ENCODE results near the gene TRIM72. TPM values are rescaled to one million over a fixed set of nuclear protein-coding genes. Genes with fewer than 3 reads are reported as not detected.

The TRIM72 gene
- polyA plus RNA-seq, 3 donors, result 0.04 TPM; not detected in 2

DNA sequence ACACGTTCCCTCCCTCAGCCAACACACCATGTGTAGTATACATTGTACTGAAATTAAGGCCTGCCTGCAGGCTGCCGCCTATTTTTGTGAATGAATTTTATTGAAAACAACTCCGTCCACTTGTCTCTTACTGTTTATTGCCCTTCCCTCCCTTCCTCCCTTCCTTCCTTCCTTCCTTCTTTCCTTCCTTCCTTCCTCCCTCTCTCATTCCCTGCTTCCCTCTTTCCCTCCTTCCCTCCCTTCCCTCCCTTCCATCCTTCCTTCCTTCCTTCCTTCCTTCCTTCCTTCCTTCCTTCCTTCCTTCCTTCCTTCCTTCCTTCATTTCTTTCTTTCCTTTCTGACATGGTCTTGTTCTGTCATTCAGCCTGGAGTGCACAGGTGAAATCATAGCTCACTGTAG is 48.2 kb downstream of the TRIM72 start:
- peaks cover 0 to 4% (median 0%) of the 10 kb centered on the region in 7 donors for H3K9me3 Mint-ChIP-seq
- 33% methylated on average over 1 of the region's 3 CpGs for WGBS (ENCODE audit: insufficient coverage)
- H3K27ac Mint-ChIP-seq, result peak overlapping the region in 3 of 7 donors; percentile 55 to 82 (median 69)
- Histone ChIP-seq H3K9me3 (replicated peaks in 1 of 2; ENCODE audit: control insufficient read depth in 1 of 2, insufficient read depth in 1 of 2, low read length in 2 of 2) (no peaks in the 10 kb centered on the region), H3K27ac (ENCODE audit: low read depth in 1 of 2, low read length in 2 of 2) (no peak overlapping the region), H3K4me2 (replicated peaks; ENCODE audit: extremely low read depth, low read length, poor library complexity, severe bottlenecking) (peak overlapping the region; percentile 85), H3K4me3 (replicated peaks in 1 of 3; ENCODE audit: low read depth in 2 of 3, low read length in 3 of 3) (peak overlapping the region in 1 of 3 experiments; percentile 98), H3K9ac (ENCODE audit: insufficient read depth, low read length, poor library complexity, severe bottlenecking) (no peak overlapping the region), H4K20me1 (ENCODE audit: insufficient read depth, low read length) (peaks cover 70% of the 10 kb centered on the region), H3K4me1 (ENCODE audit: control insufficient read depth in 1 of 2, insufficient read depth in 2 of 2, low read length in 2 of 2) (peaks cover 65 to 81% of the 10 kb centered on the region in 2 donors), H3K27me3 (ENCODE audit: control insufficient read depth in 2 of 2, insufficient read depth in 2 of 2, low read length in 2 of 2) (no peaks in the 10 kb centered on the region), H2AFZ (ENCODE audit: insufficient read depth, low read depth, low read length, poor library complexity, severe bottlenecking) (no peak overlapping the region), H3K36me3 (replicated peaks in 1 of 2; ENCODE audit: control insufficient read depth in 1 of 2, insufficient read depth in 2 of 2, low read length in 2 of 2) (peaks cover 18 to 21% of the 10 kb centered on the region in 2 donors), H3K79me2 (ENCODE audit: insufficient read depth, low read length) (peaks cover 65% of the 10 kb centered on the region)
- peak overlapping the region; percentile 45 to 67 for H3K4me3 Mint-ChIP-seq
- DNase-seq, result no peak
- peaks cover 68% of the 10 kb centered on the region for H3K4me1 Mint-ChIP-seq
- peaks cover 29 to 42% of the 10 kb centered on the region in 2 donors for H3K36me3 Mint-ChIP-seq
- peaks cover 0 to 11% (median 2%) of the 10 kb centered on the region in 3 donors for H3K27me3 Mint-ChIP-seq (ENCODE audit: low read depth in 3 of 3)
- TF ChIP-seq, protein P1, sequence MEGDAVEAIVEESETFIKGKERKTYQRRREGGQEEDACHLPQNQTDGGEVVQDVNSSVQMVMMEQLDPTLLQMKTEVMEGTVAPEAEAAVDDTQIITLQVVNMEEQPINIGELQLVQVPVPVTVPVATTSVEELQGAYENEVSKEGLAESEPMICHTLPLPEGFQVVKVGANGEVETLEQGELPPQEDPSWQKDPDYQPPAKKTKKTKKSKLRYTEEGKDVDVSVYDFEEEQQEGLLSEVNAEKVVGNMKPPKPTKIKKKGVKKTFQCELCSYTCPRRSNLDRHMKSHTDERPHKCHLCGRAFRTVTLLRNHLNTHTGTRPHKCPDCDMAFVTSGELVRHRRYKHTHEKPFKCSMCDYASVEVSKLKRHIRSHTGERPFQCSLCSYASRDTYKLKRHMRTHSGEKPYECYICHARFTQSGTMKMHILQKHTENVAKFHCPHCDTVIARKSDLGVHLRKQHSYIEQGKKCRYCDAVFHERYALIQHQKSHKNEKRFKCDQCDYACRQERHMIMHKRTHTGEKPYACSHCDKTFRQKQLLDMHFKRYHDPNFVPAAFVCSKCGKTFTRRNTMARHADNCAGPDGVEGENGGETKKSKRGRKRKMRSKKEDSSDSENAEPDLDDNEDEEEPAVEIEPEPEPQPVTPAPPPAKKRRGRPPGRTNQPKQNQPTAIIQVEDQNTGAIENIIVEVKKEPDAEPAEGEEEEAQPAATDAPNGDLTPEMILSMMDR (IDR thresholded peaks at IDR 0.05), result no peak
- intact Hi-C loops (cut with micrococcal nuclease), result loop anchor here in 1 of 2 donors (5.0 to 10.0 kb wide), 3 partner anchors 60 to 147 kb away; partner anchors contain the start of genes KAT8 and PYCARD

DNA sequence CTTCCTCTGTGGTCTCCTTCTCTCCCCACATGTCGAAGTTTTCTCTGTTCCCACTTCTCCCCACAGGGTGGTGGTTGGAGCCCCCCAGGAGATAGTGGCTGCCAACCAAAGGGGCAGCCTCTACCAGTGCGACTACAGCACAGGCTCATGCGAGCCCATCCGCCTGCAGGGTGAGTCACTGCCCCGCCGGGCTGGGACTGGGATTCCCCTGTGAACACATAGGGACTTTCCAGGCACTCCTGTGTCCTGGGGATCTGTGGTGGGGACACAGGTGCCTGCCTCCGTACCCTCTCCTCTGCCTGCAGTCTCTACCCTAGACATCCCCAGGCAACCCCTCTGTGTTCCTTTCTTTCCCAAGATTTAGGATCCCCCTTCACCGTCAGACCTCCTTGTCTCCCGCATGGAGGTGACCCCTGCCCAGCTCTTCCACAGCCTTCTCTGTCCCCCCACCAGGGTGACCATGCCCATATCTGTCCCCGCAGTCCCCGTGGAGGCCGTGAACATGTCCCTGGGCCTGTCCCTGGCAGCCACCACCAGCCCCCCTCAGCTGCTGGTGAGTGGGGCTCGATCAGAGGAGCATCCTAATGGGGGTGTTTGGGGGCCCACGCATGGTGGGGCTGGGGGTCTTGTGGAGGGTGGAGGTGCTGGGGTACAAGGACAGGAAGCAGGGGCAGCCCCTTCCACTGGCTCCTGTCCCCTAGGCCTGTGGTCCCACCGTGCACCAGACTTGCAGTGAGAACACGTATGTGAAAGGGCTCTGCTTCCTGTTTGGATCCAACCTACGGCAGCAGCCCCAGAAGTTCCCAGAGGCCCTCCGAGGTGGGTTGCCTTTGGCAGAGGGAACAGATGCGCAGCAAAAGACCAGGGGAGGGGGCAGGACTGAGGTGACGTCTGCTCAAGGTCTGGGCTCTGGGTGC is 51.7 kb downstream of the TRIM72 start:
- no peak overlapping the region for H3K4me2 ChIP-seq (replicated peaks; ENCODE audit: extremely low read depth, low read length, poor library complexity, severe bottlenecking)
- H3K4me1 ChIP-seq (ENCODE audit: control insufficient read depth in 1 of 2, insufficient read depth in 2 of 2, low read length in 2 of 2), result peaks cover 49 to 59% of the 10 kb centered on the region in 2 donors

More for the DNA sequence above, 51.7 kb downstream of the TRIM72 start:
- Mint-ChIP-seq H3K27me3 (ENCODE audit: low read depth in 3 of 3) (peaks cover 0 to 8% (median 2%) of the 10 kb centered on the region in 3 donors), H3K4me3 (peak overlapping the region; percentile 37 to 81), H3K36me3 (peaks cover 61 to 75% of the 10 kb centered on the region in 2 donors), H3K9me3 (peaks cover 0 to 5% (median 0%) of the 10 kb centered on the region in 7 donors), H3K4me1 (peaks cover 55% of the 10 kb centered on the region), H3K27ac (peak overlapping the region; percentile 67 to 89 (median 79))
- TF ChIP-seq, protein P1 (IDR thresholded peaks at IDR 0.05), result no peak
- Histone ChIP-seq H3K9me3 (replicated peaks in 1 of 2; ENCODE audit: control insufficient read depth in 1 of 2, insufficient read depth in 1 of 2, low read length in 2 of 2) (no peaks in the 10 kb centered on the region), H4K20me1 (ENCODE audit: insufficient read depth, low read length) (peaks cover 97% of the 10 kb centered on the region), H2AFZ (ENCODE audit: insufficient read depth, low read depth, low read length, poor library complexity, severe bottlenecking) (no peak overlapping the region), H3K4me3 (replicated peaks in 1 of 3; ENCODE audit: low read depth in 2 of 3, low read length in 3 of 3) (no peak overlapping the region), H3K27ac (ENCODE audit: low read depth in 1 of 2, low read length in 2 of 2) (peak overlapping the region in 1 of 2 donors; percentile 75), H3K9ac (ENCODE audit: insufficient read depth, low read length, poor library complexity, severe bottlenecking) (peak overlapping the region; percentile 24), H3K36me3 (replicated peaks in 1 of 2; ENCODE audit: control insufficient read depth in 1 of 2, insufficient read depth in 2 of 2, low read length in 2 of 2) (peaks cover 43 to 55% of the 10 kb centered on the region in 2 donors), H3K79me2 (ENCODE audit: insufficient read depth, low read length) (peaks cover 82% of the 10 kb centered on the region), H3K27me3 (ENCODE audit: control insufficient read depth in 2 of 2, insufficient read depth in 2 of 2, low read length in 2 of 2) (no peaks in the 10 kb centered on the region)
- DNase-seq, result peak; percentile 78 to 90 (median 81)
- intact Hi-C loops (cut with micrococcal nuclease), result loop anchor here in 1 of 2 donors (10.0 kb wide), 1 partner anchor 151 kb away; the partner anchor contains the start of gene KAT8
- 27% methylated on average over 16 of the region's 20 CpGs for WGBS (ENCODE audit: insufficient coverage)
